GM12892 (cell line): ENCODE data around the gene MEIS3.

Experiments
- POLR2A ChIP-seq: IDR thresholded peaks from 2 replicates; pipeline ENCODE4 v1.6.1; 2011; ENCODE audit warnings: low read depth, low read length, control low read depth
- POLR2AphosphoS5 ChIP-seq: IDR thresholded peaks from 2 replicates; pipeline ENCODE4 v1.6.1; 2011; ENCODE audit warnings: low read depth, low read length, control low read depth
- TAF1 ChIP-seq: IDR thresholded peaks from 2 replicates; pipeline ENCODE4 v1.6.1; 2011; ENCODE audit warnings: low read depth, mild to moderate bottlenecking, control low read depth, low read length, borderline replicate concordance

DNA sequence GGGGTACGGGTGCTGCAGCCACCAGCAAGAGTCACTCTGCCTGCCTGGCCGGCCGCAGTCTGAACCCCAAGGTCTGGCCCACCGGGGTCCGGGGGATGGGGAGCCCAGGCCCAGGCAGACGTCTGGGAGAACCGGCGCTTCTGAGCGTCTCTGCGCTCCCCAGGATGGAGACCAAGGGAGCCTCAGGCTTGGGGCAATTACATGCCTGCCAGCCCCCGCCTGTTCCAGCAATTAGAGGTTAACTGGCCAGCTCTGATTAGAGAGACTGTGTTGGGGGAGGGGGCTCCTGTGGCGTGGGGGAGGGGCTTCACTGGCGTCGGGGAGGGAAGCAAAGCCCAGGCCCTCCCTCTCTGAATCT lies 11.9 kb downstream of the MEIS3 start:
- TF ChIP-seq POLR2AphosphoS5: no peak
- no peak for TF ChIP-seq POLR2A
- TF ChIP-seq TAF1: no peak
